SK-MEL-5 (cell line): ENCODE results near the gene ABCB8. TPM values are rescaled to one million over a fixed set of nuclear protein-coding genes. Genes with fewer than 3 reads are reported as not detected.

Experiments used
- DNase-seq: peaks from one replicate; pipeline ENCODE4 v3.0.0-alpha.2; 2016; ENCODE audit warnings: low read depth, low spot score
- in situ Hi-C: cut with HindIII; loops from 2 replicates; pipeline ENCODE4 v1.10.0; 2016; ENCODE audit warnings: low sequenced_read_pairs, high pct_unique_total_duplicates, low pct_unique_long_range_greater_than_20kb
- total RNA-seq: library from RNA; depleted of rRNA; stranded (reverse); fragments of >200 nt; shearing (Covaris generic); gene quantifications from 2 replicates; pipeline ENCODE4 v1.2.3, GENCODE V29; 2014

ABCB8 gene
- total RNA-seq, 1 experiment from 2014 or later: 47.9 TPM

GRCh38 chr7:151043959-151044358, 15.7 kb downstream of the ABCB8 start:
- no peak for DNase-seq
- in situ Hi-C loops: no loop called here

DNA sequence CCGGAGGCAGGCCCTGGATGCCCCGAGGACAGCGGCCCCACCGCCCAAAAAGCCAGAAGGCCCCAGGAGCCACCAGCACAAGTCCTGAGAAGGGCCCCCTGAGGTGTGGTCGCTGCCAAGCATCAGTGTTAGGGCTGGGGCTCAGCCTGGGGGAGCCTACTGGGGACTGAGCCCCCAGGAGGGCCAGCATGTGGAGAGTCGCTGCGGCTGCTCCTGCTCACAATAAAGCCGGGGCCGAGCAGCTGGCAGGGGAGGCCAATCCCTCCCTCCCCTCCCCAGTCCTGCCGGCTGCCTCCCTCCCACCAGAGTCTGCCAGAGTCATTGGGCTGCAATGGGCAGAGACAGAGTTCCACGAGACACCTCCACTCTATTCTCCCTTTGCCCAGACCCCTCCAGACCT, 17.0 kb downstream of the ABCB8 start:
- no peak for DNase-seq
- in situ Hi-C loops: no loop called here

GRCh38 chr7:151045967-151046366, 17.7 kb downstream of the ABCB8 start:
- in situ Hi-C loops: no loop called here
- no peak for DNase-seq

GRCh38 chr7:151046603-151047573, 18.6 kb downstream of the ABCB8 start:
- in situ Hi-C loops: no loop called here
- no peak for DNase-seq

DNA sequence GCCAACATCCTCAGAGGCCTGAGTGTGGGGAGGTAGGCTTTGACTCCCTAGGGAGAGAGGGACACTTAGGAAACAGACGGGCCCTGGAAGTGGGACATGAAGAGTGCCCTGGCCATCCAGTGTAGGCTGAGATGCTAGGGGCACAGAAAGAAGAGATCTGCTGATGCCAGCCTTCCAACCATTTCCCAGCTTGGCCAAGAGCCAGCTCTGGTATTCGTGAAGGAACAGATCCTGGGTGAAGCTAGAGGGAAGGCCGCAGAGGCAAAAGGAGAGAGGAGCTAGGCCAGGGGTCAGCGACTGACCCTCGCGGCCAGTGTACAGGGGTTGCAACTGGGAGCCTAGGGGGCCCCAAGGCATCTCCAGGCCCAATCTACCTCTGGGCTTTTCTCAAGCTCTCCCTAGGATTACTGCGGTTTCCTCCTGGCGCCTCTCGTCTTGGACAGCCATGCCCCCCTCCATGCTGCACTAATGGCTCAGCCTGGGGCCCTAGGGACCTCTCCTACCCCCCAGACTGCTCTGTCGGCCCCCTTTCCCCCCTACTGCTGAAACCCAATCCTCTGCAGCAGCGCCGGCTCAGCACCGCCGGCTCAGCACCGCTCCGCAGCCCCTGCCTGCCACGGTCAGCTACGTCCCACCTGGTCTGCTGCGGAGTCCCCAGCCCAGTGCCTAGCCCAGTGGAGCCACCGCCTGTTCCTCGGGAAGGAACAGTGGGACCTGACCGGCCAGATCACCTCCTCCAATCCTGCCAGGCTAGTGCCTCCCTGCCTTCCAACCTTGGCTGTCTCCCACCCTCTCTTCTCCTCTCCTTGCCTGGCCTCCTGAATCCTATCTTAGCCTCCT, 19.9 kb downstream of the ABCB8 start, which contains the start of gene ASIC3:
ASIC3 (plus strand) TSS at position 556 of the 840 bp plus-strand sequence. CDS start 355 bp downstream, outside the sequence.
- in situ Hi-C loops: no loop called here
- no peak for DNase-seq

DNA sequence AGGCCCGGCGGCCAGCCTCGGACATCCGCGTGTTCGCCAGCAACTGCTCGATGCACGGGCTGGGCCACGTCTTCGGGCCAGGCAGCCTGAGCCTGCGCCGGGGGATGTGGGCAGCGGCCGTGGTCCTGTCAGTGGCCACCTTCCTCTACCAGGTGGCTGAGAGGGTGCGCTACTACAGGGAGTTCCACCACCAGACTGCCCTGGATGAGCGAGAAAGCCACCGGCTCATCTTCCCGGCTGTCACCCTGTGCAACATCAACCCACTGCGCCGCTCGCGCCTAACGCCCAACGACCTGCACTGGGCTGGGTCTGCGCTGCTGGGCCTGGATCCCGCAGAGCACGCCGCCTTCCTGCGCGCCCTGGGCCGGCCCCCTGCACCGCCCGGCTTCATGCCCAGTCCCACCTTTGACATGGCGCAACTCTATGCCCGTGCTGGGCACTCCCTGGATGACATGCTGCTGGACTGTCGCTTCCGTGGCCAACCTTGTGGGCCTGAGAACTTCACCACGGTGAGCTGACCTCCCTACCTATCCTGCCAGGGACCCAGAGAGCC, 20.7 kb downstream of the ABCB8 start:
- DNase-seq: no peak
- in situ Hi-C loops: no loop called here

- no peak for DNase-seq
- in situ Hi-C loops: no loop called here
These were observed 22.9 kb downstream of the ABCB8 start for GRCh38 chr7:151051108-151051507.

DNA sequence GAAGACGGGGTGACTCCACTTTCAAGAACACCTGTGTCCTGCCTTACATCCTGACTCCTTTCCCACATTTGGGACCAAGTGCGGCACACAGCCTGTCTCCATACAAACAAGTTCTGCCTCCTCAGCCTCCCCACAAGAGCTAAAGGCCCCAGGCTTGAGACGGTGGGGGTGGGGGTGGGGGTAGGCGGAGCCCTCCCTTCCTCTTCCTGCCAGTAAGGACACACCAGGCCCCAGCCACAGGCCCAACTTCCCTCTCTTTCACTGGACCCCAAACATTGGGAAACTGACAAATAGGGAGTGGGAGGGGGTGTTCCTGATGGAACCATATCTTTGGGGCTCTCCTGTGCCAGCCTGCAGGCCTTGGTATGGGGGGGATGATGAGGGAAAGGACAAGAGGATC, 24.8 kb downstream of the ABCB8 start:
- DNase-seq: no peak
- in situ Hi-C loops: no loop called here

- in situ Hi-C loops: no loop called here
- DNase-seq: no peak
These were observed 25.5 kb downstream of the ABCB8 start for GRCh38 chr7:151053751-151054150.

DNA sequence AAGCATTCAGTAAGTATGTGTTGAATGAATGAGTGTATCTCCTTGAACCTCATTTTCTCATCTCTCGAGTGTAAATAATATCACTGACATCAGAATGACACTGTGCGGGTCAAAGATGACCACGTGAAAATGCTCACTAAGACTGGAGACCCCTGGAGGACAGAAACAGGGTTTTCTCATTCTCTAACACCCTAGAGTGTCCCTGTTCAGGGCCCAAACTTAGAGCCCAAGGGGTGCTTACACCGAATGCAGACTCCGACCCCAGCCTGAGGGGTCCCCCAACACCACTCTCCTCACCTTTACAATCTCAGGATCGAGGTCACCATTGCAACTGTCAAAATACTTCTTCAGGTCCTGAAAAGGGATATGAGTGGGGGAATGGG, 28.0 kb downstream of the ABCB8 start:
- no peak for DNase-seq
- in situ Hi-C loops: no loop called here

- DNase-seq: no peak
- in situ Hi-C loops: no loop called here
These were observed 28.6 kb downstream of the ABCB8 start for GRCh38 chr7:151056666-151057505.

DNA sequence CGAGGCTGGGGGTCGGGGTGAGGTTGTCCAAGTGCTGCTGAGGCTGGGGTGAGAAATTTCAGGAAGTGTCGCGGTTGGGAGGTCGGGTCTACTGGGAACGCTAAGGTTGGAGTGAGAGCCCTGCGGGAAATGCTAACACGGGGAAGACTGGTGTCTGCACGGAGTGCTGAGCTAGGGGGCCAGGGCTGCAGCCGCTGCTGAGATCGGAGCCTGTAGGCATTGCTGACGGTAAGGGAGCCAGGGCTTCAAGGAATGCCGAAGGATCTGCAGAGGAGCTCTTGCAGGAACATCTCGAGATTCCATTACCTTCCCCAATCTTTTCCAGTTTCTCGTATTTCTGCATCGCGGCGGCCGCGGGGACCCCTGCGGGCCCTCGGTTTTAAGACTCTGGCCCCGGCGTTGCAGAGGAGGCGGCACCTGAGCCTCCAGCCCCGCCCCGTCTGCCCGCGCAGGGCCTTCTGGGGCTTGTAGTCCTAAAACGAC, 29.3 kb downstream of the ABCB8 start, which contains the start of gene CDK5:
CDK5 (minus strand) TSS at position 392 of the 483 bp plus-strand sequence; CDS start at position 343, 49 bp downstream.
- in situ Hi-C loops: no loop called here
- no peak for DNase-seq

GRCh38 chr7:151057989-151058780, 29.9 kb downstream of the ABCB8 start:
- in situ Hi-C loops: no loop called here
- DNase-seq: peak; percentile 100

GRCh38 chr7:151058781-151059366, 30.6 kb downstream of the ABCB8 start:
- in situ Hi-C loops: no loop called here
- peak; percentile 30 for DNase-seq

DNA sequence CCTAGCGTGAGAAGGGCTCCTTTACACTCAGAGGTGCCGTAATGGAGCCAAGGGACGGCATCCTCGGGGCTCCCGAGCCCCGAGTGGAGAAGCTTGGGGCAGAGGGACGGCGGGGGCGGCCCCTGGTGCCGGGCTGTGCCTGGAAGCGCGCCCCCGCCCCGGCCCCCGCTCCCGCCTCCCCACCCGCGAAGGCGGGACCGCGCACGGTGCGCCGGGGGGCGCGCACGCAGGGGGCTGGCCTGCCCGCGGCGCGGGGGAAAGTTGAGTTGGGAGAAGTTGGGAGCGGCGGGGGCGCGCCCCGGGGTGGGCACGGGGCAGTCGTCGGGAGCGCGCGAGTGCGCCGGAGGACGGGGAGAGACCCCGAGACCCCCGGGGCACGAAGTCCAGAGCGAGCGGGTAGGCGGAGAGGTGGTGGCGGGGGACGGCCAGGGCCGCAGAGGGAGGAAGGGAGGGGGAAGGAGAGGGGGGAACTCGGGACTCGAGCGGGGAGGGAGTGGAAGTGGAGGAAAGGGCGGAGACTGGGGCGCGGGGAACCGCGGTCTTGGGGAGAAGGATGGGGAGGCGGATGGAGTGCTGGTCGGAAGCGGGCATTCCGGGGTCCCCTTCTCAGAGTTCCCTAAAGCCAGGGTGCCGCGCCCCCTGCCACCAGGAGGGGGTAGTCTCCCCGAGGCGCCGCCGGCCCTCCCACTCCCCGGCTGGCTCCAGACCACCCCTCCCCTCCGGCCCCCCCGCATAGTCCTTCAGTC, 31.3 kb downstream of the ABCB8 start, which contains the start of gene SLC4A2:
SLC4A2 (plus strand) TSS at position 223 of the 746 bp plus-strand sequence. CDS start 2,399 bp downstream, outside the sequence.
- in situ Hi-C loops: no loop called here
- DNase-seq: peak; percentile 80
